Coronary artery (tissue), 2 donors: ENCODE results near the gene GALR2.
"Not testable (repeated sequence)": the region's sequence is repeated elsewhere in the genome, so short reads cannot be mapped to it uniquely, and the experiment has no call there.

ENCODE experiments used
- DNase-seq: peaks from one replicate; pipeline ENCODE4 v3.0.0-alpha.2; 2017; ENCODE audit warnings: low spot score
- H3K27ac ChIP-seq, 2 donors: fragments of 200-600 bp; sonication (generic); one replicate each; pipeline ENCODE4 v1.5.1; 2016 to 2019
- H3K4me3 ChIP-seq: fragments of 200-600 bp; sonication (generic); 2 replicates; pipeline ENCODE4 v1.5.1; 2016; ENCODE audit warnings: mild to moderate bottlenecking, moderate library complexity
- TF ChIP-seq, protein P1 (sequence below): fragments of 200-600 bp; sonication (generic); IDR thresholded peaks from one replicate; pipeline ENCODE4 v1.5.1; 2019; ENCODE audit warnings: antibody characterized with exemption

The GALR2 gene

DNA sequence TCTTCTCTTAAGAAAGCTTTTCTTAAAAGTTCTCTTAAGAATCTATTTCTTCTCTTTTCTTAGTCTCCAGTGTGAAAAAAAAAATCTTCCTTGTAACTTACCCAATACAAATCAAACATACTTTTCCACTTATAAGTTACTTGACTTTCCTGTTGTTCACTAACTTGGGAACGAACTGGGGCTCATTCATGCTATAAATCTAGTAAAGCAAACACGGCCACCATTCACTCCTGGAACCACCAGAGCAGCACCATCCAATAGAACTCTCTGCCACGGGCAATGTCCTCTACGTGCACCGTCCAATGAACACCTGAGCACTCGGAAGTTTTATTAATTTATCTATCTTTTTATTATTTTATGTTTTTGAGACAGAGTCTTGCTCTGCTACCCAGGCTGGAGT, 23.0 kb upstream of the GALR2 start:
- H3K27ac ChIP-seq, result no peak overlapping the region
- no peak overlapping the region for H3K4me3 ChIP-seq
- no peak for DNase-seq
- TF ChIP-seq, protein P1, sequence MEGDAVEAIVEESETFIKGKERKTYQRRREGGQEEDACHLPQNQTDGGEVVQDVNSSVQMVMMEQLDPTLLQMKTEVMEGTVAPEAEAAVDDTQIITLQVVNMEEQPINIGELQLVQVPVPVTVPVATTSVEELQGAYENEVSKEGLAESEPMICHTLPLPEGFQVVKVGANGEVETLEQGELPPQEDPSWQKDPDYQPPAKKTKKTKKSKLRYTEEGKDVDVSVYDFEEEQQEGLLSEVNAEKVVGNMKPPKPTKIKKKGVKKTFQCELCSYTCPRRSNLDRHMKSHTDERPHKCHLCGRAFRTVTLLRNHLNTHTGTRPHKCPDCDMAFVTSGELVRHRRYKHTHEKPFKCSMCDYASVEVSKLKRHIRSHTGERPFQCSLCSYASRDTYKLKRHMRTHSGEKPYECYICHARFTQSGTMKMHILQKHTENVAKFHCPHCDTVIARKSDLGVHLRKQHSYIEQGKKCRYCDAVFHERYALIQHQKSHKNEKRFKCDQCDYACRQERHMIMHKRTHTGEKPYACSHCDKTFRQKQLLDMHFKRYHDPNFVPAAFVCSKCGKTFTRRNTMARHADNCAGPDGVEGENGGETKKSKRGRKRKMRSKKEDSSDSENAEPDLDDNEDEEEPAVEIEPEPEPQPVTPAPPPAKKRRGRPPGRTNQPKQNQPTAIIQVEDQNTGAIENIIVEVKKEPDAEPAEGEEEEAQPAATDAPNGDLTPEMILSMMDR, result no peak

DNA sequence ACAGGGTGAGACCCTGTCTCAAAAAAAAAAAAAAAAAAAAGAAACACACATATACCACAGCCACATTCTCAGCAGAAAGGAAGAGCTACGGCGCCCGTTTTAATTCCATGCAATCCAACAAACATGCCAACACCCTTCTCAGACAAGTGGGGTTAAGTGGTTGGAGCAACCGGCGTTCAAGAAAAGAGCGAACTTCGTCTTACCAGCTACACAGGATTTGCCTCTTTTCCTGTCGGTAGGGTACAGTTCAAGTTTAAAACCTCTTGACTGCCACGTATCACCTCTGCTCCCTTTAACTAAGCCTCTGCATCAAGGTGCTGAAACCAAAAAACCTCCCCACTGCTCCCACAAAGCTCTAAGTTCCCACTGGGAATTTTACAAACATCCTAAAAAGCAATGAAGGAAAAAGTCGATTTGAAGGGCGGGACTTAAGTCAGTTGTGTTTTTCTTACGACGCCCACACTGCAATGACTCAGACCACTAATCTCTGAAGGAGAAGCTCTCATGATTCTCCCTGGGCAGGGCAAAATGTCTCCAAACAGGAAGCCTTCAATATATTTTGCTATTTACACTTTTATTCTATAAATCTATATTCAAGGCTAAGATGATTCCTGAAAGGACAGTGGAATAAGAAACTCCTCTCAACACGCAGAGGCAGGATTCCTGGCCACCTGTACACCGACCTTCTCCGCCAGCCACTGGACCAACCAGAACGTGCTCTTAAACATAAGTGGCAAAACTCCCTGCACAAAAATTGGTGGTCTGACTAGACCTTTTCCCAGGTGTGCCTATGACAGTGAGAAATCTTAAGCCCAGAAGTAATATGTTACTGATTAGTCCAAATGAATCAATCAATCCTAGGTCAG, 21.1 kb upstream of the GALR2 start:
- TF ChIP-seq, protein P1, result no peak
- Histone ChIP-seq H3K4me3 (no peak overlapping the region), H3K27ac (no peak overlapping the region)
- DNase-seq, result no peak

DNA sequence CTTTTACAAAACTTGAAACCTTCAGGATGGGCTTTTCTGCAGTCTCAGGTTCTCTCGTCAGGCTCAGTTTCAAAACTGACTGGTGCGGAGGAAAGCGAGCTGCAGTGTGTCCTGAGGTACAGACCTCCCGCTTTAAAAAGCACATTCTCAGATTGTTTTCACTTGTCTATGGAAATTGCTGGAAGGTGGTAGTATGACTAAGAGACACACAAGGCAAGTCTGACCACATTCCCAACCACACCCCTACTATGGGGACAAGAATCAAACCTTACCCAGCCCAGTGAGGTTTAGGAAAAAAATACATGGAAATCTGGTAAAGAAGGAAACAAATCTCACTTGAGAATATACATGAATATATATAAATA, 20.5 kb upstream of the GALR2 start:
- no peak for DNase-seq
- Histone ChIP-seq H3K27ac (no peak overlapping the region), H3K4me3 (no peak overlapping the region)
- TF ChIP-seq, protein P1, result no peak

DNA sequence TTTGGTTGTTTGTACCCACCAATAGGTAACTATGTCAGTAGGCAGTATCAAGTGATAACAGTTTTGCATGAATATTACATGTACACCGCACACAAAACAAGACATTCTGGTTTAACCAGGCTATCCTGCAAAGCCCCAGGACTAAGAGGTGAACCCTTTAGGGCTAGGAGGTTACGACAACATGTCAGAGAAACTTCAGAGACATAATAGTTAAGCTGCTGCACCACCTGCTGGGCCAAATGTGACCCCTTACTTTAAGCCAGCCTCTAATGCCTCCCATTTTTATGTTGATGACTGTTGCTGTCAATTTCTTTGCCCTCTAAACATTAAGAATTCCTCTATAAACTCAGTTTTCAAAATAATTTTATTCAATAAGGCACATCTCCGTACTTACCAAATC, 17.7 kb upstream of the GALR2 start:
- no peak overlapping the region for H3K27ac ChIP-seq
- no peak for DNase-seq
- H3K4me3 ChIP-seq, result no peak overlapping the region
- TF ChIP-seq, protein P1, result no peak

DNA sequence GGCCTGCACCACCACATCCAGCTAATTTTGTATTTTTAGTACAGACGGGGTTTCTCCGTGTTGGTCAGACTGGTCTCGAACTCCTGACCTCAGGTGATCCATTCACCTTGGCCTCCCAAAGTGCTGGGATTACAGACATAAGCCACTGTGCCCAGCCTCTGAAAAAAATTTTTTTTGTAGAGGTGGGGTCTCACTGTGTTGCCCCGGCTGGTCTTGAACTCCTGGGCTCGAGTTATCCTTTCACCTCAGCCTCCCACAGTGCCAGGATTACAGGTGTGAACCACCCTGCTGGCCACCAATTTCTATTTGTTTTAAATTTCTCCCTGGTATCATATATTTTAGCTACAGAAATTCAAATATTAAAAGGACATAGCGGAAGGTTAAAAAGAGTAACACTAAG, 16.3 kb upstream of the GALR2 start:
- DNase-seq, H3K27ac ChIP-seq, H3K4me3 ChIP-seq: not testable (repeated sequence)

DNA sequence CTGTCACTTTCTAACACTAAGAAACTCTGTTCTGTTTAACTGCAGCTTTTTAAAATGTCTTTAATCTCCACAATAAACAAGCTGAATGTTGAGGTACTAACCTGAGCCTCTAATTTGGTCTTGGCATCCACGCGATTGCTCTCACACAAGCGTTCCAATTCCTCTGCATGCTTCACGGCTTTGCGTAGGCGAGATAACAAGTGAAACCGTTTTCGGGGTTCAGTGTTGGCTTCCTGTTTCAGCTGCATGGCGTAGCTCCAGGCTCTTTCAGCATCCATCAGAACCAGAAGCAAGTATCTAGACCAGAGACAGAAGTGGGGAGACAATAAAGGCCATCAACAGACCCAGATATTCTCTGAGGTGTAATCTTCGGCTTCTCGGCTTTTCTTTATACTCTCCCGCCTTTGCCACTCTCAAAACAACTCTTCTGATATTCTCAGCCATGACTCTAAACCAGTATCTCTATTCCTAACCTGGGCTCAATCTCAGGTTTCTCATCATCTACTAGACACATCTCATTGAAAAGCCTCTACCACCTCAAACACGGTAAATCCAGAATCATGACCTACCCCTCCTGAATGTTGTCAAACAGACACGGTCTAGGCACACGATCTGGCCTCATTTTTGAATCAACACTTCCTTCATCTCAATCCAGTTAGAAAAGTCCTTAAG, 10.6 kb upstream of the GALR2 start:
- DNase-seq, result no peak
- TF ChIP-seq, protein P1, result no peak
- no peak overlapping the region for H3K4me3 ChIP-seq
- no peak overlapping the region for H3K27ac ChIP-seq

DNA sequence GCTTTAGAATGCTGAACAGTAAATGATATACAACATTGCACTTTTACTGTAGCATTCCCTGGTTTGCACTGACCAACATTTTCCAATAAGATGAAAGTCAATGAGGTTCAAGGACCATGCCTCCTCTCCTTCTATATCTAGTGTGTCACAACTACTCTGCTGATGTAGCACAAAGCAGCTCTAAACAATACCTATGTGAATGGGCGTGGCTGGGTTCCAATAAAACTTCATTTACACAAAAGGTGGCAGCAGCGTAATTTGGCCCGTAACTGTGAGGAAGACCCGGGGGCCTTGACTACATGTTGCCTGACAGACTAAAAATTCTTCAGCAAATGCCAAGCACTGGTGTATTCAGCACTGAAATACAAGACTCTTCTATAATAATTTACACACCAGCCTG, 8.8 kb upstream of the GALR2 start:
- TF ChIP-seq, protein P1, result no peak
- no peak for DNase-seq
- H3K27ac ChIP-seq, result no peak overlapping the region
- H3K4me3 ChIP-seq, result no peak overlapping the region
